PC-3 (cell line): ENCODE data around the gene CXCL3. TPM values are rescaled to one million over a fixed set of nuclear protein-coding genes. Genes with fewer than 3 reads are reported as not detected.

Source experiments
- ATAC-seq: fragments of 200-7000 bp; cut with Tn5 transposase; 2 replicates; pipeline ENCODE4 v1.9.1; 2020; ENCODE audit warnings: mild to moderate bottlenecking, moderate library complexity
- BruUV-seq: library from RNA; stranded (reverse); fragments of 400-500 nt; replicated peaks from 2 replicates; lab custom pipeline; 2021; lab: Mats Ljungman, UMichigan
- CTCF ChIA-PET: fragments of 300-600 bp; sonication (Branson Sonifier 250); formaldehyde crosslinking; loops from one replicate; lab custom pipeline; 2022; ENCODE audit warnings: antibody characterized with exemption; lab: Charles Lee
- POLR2A ChIA-PET: fragments of 300-600 bp; sonication (Branson Sonifier 250); formaldehyde crosslinking; loops from one replicate; lab custom pipeline; 2022; ENCODE audit warnings: antibody characterized with exemption; ENCODE audit not compliant: unreplicated experiment; lab: Charles Lee
- DNase-seq: peaks from one replicate; pipeline ENCODE4 v3.0.0-alpha.2; 2015
- H2AFZ ChIP-seq: fragments of 300-600 bp; sonication (generic); 2 replicates; pipeline ENCODE4 v1.6.0; 2016; ENCODE audit warnings: antibody characterized with exemption, low read length
- H3F3A ChIP-seq: fragments of 300-600 bp; sonication (generic); one replicate; pipeline ENCODE4 v1.6.0; 2017; ENCODE audit warnings: antibody characterized with exemption, low read length, control low read depth, mild to moderate bottlenecking; ENCODE audit not compliant: unreplicated experiment
- H3K27ac ChIP-seq: fragments of 300-600 bp; sonication (generic); 2 replicates; pipeline ENCODE4 v1.5.1; 2016; ENCODE audit warnings: mild to moderate bottlenecking, low read length
- H3K27me3 ChIP-seq: fragments of 300-600 bp; sonication (generic); 2 replicates; pipeline ENCODE4 v1.6.1; 2016; ENCODE audit warnings: low read length, mixed read lengths
- H3K36me3 ChIP-seq: fragments of 300-600 bp; sonication (generic); 2 replicates; pipeline ENCODE4 v1.6.1; 2016; ENCODE audit warnings: low read depth, mixed run types, low read length, mixed read lengths
- H3K4me1 ChIP-seq: fragments of 300-600 bp; sonication (generic); 2 replicates; pipeline ENCODE4 v1.5.1; 2016; ENCODE audit warnings: low read length; ENCODE audit not compliant: insufficient read depth
- H3K4me2 ChIP-seq: fragments of 300-600 bp; sonication (generic); 2 replicates; pipeline ENCODE4 v1.6.0; 2016; ENCODE audit warnings: low read length
- H3K4me3 ChIP-seq: fragments of 300-600 bp; sonication (generic); 2 replicates; pipeline ENCODE4 v1.5.1; 2016; ENCODE audit warnings: mild to moderate bottlenecking, low read length, mixed read lengths
- H3K79me2 ChIP-seq: fragments of 300-600 bp; sonication (generic); 2 replicates; pipeline ENCODE4 v1.6.1; 2017; ENCODE audit warnings: low read length, mixed read lengths
- H3K9ac ChIP-seq: fragments of 300-600 bp; sonication (generic); 2 replicates; pipeline ENCODE4 v1.6.0; 2016; ENCODE audit warnings: mild to moderate bottlenecking, low read length
- H3K9me2 ChIP-seq: fragments of 300-600 bp; sonication (generic); replicated peaks from 2 replicates; pipeline ENCODE4 v1.6.1; 2016; ENCODE audit warnings: mixed run types, low read length, mixed read lengths
- H3K9me3 ChIP-seq: fragments of 300-600 bp; sonication (generic); 2 replicates; pipeline ENCODE4 v1.6.1; 2016; ENCODE audit warnings: low read length, mixed read lengths
- H4K20me1 ChIP-seq: fragments of 300-600 bp; sonication (generic); 2 replicates; pipeline ENCODE4 v1.6.1; 2016; ENCODE audit warnings: low read length, mixed read lengths
- CTCF ChIP-seq: fragments of 300-600 bp; sonication (generic); conservative IDR thresholded peaks from 2 replicates; pipeline ENCODE4 v1.5.1; 2017; ENCODE audit warnings: antibody characterized with exemption, low read depth, mild to moderate bottlenecking, low read length
- EZH2 ChIP-seq: fragments of 300-600 bp; sonication (generic); IDR thresholded peaks from one replicate; pipeline ENCODE4 v1.6.1; 2017; ENCODE audit warnings: antibody characterized with exemption, mild to moderate bottlenecking, low read length; ENCODE audit not compliant: unreplicated experiment
- EZH2phosphoT487 ChIP-seq: fragments of 300-600 bp; sonication (generic); IDR thresholded peaks from 2 replicates; pipeline ENCODE4 v1.6.1; 2018; ENCODE audit warnings: mild to moderate bottlenecking, antibody characterized with exemption, low read length, borderline replicate concordance
- intact Hi-C: fragments of 100-400 bp; cut with micrococcal nuclease; formaldehyde crosslinking; loops from 2 replicates; pipeline ENCODE4 v1.9.0; 2023
- total RNA-seq: library from RNA; depleted of rRNA; stranded (reverse); fragments of >200 nt; gene quantifications from 2 replicates; pipeline ENCODE4 v1.2.3, GENCODE V29; 2014

CXCL3 gene
- total RNA-seq, 1 experiment from 2014 or later = 28.9 TPM

- no peaks in the 10 kb centered on the region for H4K20me1 ChIP-seq
- CTCF ChIA-PET = no interaction called here
- peaks cover 9% of the 10 kb centered on the region; the same call in 1 of the 2 replicates for H3K9me3 ChIP-seq
- POLR2A ChIA-PET = no interaction called here
- H3K9ac ChIP-seq = no peak overlapping the region
- no peaks in the 10 kb centered on the region for H3K27me3 ChIP-seq
- H3K4me1 ChIP-seq = peaks cover 18% of the 10 kb centered on the region
- DNase-seq (no peak), ATAC-seq (no peak)
- H3K36me3 ChIP-seq = no peaks in the 10 kb centered on the region; the same call in 1 of the 2 replicates
- H3K9me2 ChIP-seq = no peaks in the 10 kb centered on the region
- TF ChIP-seq EZH2phosphoT487 (no peak), CTCF (no peak), EZH2 (no peak)
- no peaks in the 10 kb centered on the region for H3K79me2 ChIP-seq
- no peaks in the 10 kb centered on the region for H3F3A ChIP-seq
- peak overlapping the region; percentile 58; the same call in 1 of the 2 replicates for H3K4me2 ChIP-seq
- H2AFZ ChIP-seq = peak overlapping the region; percentile 46; the same call in 1 of the 2 replicates
- no peak overlapping the region for H3K27ac ChIP-seq
- no peak overlapping the region for H3K4me3 ChIP-seq
- BruUV-seq = no TSS peak
- intact Hi-C loops = no loop called here
These were observed 7.3 kb upstream of the CXCL3 start for GRCh38 chr4:74045772-74046171.

- Histone ChIP-seq H2AFZ (peak overlapping the region; percentile 46), H3K79me2 (no peaks in the 10 kb centered on the region), H3K9me3 (peaks cover 9% of the 10 kb centered on the region; the same call in 1 of the 2 replicates), H3K4me2 (peak overlapping the region; percentile 58), H3K36me3 (no peaks in the 10 kb centered on the region; the same call in 1 of the 2 replicates), H3K4me1 (peaks cover 18% of the 10 kb centered on the region), H3F3A (no peaks in the 10 kb centered on the region), H3K9me2 (no peaks in the 10 kb centered on the region), H3K4me3 (peak overlapping the region; percentile 18), H3K9ac (no peak overlapping the region), H3K27me3 (no peaks in the 10 kb centered on the region), H4K20me1 (no peaks in the 10 kb centered on the region), H3K27ac (peak overlapping the region; percentile 8; the same call in 1 of the 2 replicates)
- DNase-seq = no peak
- intact Hi-C loops = no loop called here
- no TSS peak for BruUV-seq
- ATAC-seq = peak; percentile 68
- TF ChIP-seq CTCF (no peak), EZH2 (no peak), EZH2phosphoT487 (no peak)
- ChIA-PET POLR2A (no interaction called here), CTCF (no interaction called here)
These were observed 6.8 kb upstream of the CXCL3 start for GRCh38 chr4:74045247-74045646.

GRCh38 chr4:74044677-74045076, 6.2 kb upstream of the CXCL3 start:
- no TSS peak for BruUV-seq

More at GRCh38 chr4:74044677-74045076, 6.2 kb upstream of the CXCL3 start:
- H3K4me1 ChIP-seq = peaks cover 20% of the 10 kb centered on the region
- peak; percentile 74 for DNase-seq
- H3K27ac ChIP-seq = peak overlapping the region; percentile 8; the same call in 1 of the 2 replicates
- no peaks in the 10 kb centered on the region for H3F3A ChIP-seq
- H3K4me2 ChIP-seq = peak overlapping the region; percentile 58
- H3K79me2 ChIP-seq = no peaks in the 10 kb centered on the region
- TF ChIP-seq CTCF (no peak), EZH2phosphoT487 (no peak), EZH2 (no peak)
- CTCF ChIA-PET = interaction anchor here (0.5 kb wide), 1 partner anchor 121 kb away, joined by 3 read pairs; no protein-coding TSS in a partner anchor
- peak; percentile 59 for ATAC-seq
- H3K27me3 ChIP-seq = no peaks in the 10 kb centered on the region
- peaks cover 9% of the 10 kb centered on the region; the same call in 1 of the 2 replicates for H3K9me3 ChIP-seq
- POLR2A ChIA-PET = interaction anchor here (0.6 kb wide), 1 partner anchor 9 kb away, joined by 5 read pairs; no protein-coding TSS in a partner anchor
- no peaks in the 10 kb centered on the region for H3K9me2 ChIP-seq
- intact Hi-C loops = no loop called here
- H3K9ac ChIP-seq = no peak overlapping the region
- H2AFZ ChIP-seq = peak overlapping the region; percentile 46
- H3K36me3 ChIP-seq = no peaks in the 10 kb centered on the region; the same call in 1 of the 2 replicates
- H4K20me1 ChIP-seq = no peaks in the 10 kb centered on the region
- peak overlapping the region; percentile 18; the same call in 1 of the 2 replicates for H3K4me3 ChIP-seq
